K562 (cell line): Measurements from ENCODE around the gene PPM1E. TPM values are rescaled to one million over a fixed set of nuclear protein-coding genes. Genes with fewer than 3 reads are reported as not detected.

ENCODE experiments used
- CUX1 ChIP-seq: fragments of 200-800 bp; sonication (Bioruptor generic); IDR thresholded peaks from 2 replicates; pipeline ENCODE4 v1.6.1; 2016; ENCODE audit warnings: missing genetic modification characterization, missing compliant biosample characterization
- FOXK1 ChIP-seq: sonication (generic); formaldehyde crosslinking; IDR thresholded peaks from 2 replicates; pipeline ENCODE4 v1.8.0; 2022; ENCODE audit warnings: missing genetic modification reagents, mild to moderate bottlenecking, borderline replicate concordance
- HMGN3 ChIP-seq: IDR thresholded peaks from 2 replicates; pipeline ENCODE4 v1.6.1; 2011; ENCODE audit warnings: borderline replicate concordance, low read depth, mild to moderate bottlenecking, mixed read lengths, low read length; ENCODE audit not compliant: insufficient read length; ENCODE audit errors: extremely low read depth
- KLF13 ChIP-seq: fragments of 450-650 bp; IDR thresholded peaks from 2 replicates; pipeline ENCODE4 v1.6.1; 2016; ENCODE audit warnings: missing genetic modification characterization, low read depth, mild to moderate bottlenecking, missing compliant biosample characterization, moderate library complexity, borderline replicate concordance
- PYGO2 ChIP-seq: fragments of 450-650 bp; IDR thresholded peaks from 2 replicates; pipeline ENCODE4 v1.6.1; 2016; ENCODE audit warnings: mild to moderate bottlenecking, missing genetic modification characterization, moderate library complexity, missing compliant biosample characterization
- SAP30 ChIP-seq: fragments of 200-600 bp; sonication (generic); IDR thresholded peaks from 2 replicates; pipeline ENCODE4 v1.6.1; 2012; ENCODE audit warnings: borderline replicate concordance, low read depth, mild to moderate bottlenecking, moderate library complexity, low read length, control low read depth, inconsistent platforms; ENCODE audit not compliant: insufficient read depth, poor library complexity, severe bottlenecking
- ZFP1 ChIP-seq: fragments of 450-650 bp; formaldehyde crosslinking; IDR thresholded peaks from 2 replicates; pipeline ENCODE4 v1.4.0; 2020; ENCODE audit warnings: mild to moderate bottlenecking, mixed read lengths
- polyA plus RNA-seq, 8 experiments: library from polyadenylated mRNA; depleted of rRNA in 4 of 8; stranded (reverse) in 5 of 8; unstranded in 3 of 8; fragments of >200 nt; fragmentation: Nextera tagmentation in 2 of 8; fragmentation: Illumina TruSeq in 1 of 8; extraction: Ambion mirVana in 2 of 8; extraction: Trizol in 1 of 8; gene quantifications; 2 replicates each; pipeline versions ENCODE4 v1.2.1 to v1.2.3, GENCODE V29; 2011 to 2014; ENCODE audit warnings: inconsistent platforms in 1 of 8, missing spikeins in 1 of 8
- total RNA-seq, 7 experiments: library from RNA; depleted of rRNA in 6 of 7; stranded (reverse); fragments of >200 nt in 6 of 7; fragmentation: Illumina TruSeq in 2 of 7; extraction: Trizol in 2 of 7; gene quantifications; 2 replicates each; pipeline versions ENCODE4 v1.2.1 to v1.2.3, GENCODE V29; 2011 to 2021; ENCODE audit warnings: low replicate concordance in 1 of 7

Gene PPM1E
- total and polyA plus RNA-seq, 9 of the 15 experiments (the other 6 are each of a cell fraction or from before 2014, with no cell fraction given) = 1.0 to 5.7 (median 4.7) TPM

GRCh38 chr17:58756246-58757161 is 850 bp downstream of the PPM1E start (continued):
- TF ChIP-seq HMGN3 = peak; percentile 16
- TF ChIP-seq KLF13 = no peak
- no peak for TF ChIP-seq PYGO2 (tag)
- TF ChIP-seq FOXK1 = no peak
- TF ChIP-seq CUX1 (CRISPR knock-in tag) = no peak
- no peak for TF ChIP-seq ZFP1 (CRISPR knock-in tag)
- peak; percentile 4 for TF ChIP-seq SAP30
